NCI-H1417 treated with DMSO at 0.1 percent for 48 hours (cell line): ENCODE measurements around the gene MAGEA9.
"Not testable (repeated sequence)": the region's sequence is repeated elsewhere in the genome, so short reads cannot be mapped to it uniquely, and the experiment has no call there.

Experiments
- DNase-seq: peaks from one replicate; lab custom pipeline; 2025; lab: John Stamatoyannopoulos, UW

The MAGEA9 gene

DNA sequence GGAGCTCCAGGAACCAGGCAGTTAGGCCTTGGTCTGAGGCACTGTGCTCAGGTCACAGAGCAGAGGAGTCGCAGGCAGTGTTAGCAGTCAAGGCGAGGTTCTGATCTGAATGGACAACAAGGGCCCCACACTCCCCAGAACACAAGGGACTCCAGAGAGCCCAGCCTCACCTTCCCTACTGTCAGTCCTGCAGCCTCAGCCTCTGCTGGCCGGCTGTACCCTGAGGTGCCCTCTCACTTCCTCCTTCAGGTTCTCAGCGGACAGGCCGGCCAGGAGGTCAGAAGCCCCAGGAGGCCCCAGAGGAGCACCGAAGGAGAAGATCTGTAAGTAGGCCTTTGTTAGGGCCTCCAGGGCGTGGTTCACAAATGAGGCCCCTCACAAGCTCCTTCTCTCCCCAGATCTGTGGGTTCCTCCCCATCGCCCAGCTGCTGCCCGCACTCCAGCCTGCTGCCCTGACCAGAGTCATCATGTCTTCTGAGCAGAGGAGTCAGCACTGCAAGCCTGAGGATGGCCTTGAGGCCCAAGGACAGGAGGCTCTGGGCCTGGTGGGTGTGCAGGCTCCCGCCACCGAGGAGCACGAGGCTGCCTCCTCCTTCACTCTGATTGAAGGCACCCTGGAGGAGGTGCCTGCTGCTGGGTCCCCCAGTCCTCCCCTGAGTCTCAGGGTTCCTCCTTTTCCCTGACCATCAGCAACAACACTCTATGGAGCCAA is 26.2 kb downstream of the MAGEA9 start:
- DNase-seq: no peak

DNA sequence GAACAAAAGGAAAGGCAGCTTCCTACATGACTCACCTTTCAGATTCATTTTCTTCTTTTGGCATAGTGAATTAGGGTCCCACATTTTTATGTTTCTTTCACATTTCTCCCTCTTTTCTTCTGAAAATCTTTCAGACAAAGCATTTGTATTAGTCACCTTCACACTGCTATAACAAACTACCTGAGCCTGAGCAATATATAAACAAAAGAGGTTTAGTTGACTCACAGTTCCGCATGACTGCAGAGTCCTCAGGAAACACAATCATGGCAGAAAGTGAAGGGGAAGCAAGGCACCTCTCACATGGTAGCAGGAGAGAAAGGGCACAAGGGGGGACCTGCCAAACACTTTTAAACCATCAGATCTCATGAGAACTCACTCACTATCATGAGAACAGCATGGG is 36.9 kb downstream of the MAGEA9 start:
- no peak for DNase-seq

DNA sequence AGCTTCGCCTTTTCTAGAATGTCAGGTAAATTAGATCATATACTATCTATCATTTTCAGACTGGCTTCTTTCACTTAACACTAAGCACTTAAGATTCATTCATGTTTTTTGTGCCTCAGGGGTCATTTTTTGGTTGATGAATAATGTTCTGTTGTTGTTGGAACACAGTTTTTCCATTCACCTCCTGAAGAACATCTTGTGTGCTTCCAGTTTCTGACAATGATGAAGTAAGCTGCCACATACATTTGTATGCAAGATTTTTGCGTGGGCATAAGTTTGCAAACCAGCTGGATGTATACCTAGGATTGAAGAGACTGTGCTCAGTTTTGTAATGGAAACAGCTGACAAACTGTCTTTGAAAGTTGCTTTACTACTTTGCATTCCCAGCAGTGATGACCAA is 37.6 kb downstream of the MAGEA9 start:
- no peak for DNase-seq

DNA sequence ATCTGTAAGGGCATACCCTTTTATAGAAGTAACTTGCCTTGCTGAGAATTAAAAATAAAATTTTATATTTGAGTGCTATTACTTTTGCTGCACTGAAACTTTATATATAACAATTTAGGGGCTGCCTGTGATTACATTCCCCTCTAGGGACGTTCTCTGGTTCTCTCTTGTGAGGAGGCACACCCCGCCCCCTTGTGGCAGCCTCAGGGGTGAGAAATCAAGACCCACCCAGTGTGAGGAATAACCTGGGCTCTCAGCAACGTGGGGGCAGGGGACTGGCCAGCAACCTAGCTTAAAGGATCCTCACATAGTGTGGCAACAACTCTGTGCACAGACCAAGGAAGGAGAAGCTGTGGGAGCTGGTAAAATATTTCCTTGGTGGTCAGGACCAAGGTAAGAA is 43.7 kb downstream of the MAGEA9 start:
- no peak for DNase-seq

DNA sequence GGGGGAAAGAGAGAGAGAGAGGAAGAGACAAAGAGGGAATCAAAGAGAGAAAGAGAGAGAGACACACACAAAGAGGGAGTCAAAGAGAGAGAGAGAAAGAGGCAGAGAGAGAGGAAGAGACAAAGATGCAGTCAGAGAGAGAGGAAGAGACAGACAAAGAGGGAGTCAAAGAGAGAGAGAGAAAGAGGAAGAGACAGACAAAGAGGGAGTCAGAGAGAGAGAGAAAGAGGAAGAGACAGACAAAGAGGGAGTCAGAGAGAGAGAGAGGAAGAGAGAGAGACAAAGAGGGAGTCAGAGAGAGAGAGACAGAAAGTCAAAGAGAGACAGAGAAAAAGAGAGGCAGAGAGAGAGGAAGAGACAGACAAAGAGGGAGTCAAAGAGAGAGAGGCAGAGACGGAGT is 45.5 kb downstream of the MAGEA9 start:
- no peak for DNase-seq

DNA sequence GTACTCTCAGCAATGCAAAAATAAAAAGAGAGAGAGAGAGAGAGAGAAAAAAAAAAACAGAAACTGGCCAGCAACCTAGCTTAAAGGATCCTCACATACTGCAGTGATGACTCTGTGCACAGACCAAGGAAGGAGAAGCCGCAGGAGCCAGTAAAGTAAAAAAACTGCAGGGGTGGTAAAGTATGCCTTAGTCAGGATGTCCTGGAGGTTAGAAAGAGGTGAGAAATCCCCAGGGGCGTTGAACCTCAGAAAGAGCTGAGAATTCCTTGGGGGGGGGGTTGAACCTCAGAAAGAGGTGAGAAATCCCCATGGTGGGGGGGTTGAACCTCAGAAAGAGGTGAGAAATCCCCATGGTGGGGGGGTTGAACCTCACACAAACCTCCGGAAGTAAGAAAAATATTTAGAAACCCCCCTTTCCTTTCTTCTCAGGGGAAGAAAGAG is 48.0 kb downstream of the MAGEA9 start:
- DNase-seq: no peak

DNA sequence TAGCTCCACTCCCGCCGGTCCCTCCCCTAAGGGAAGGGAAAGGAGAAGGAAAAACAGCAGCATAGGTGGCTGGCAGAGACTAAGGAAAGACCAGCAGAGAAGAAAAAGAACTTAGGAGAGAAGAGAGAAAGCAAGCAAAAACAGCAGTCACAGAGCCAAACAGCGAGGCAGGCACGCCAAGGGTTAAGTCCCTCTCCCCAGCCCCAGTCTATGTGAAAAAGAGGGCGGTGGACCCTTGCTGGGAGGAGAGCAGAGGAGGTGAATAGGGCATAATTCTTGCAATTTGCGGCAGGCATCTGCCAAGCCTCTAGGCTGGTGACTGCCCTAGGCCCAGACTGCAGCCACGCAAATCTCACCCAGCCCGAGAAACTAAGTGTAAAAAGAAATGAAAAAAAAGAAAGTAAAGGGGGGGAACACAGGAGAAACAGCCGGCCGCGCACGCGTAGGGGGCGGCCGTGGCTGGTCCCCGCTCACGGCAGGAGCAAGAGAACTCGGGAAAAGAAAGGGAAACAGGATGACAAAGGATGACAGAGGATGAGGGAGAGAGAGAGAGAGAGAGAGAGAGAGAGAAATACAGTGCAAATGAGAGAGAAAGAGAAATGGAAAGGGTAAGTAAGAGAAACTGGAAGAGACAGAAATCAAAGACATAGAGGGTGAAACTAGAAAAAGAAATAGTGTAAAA is 48.6 kb downstream of the MAGEA9 start:
- no peak for DNase-seq

DNA sequence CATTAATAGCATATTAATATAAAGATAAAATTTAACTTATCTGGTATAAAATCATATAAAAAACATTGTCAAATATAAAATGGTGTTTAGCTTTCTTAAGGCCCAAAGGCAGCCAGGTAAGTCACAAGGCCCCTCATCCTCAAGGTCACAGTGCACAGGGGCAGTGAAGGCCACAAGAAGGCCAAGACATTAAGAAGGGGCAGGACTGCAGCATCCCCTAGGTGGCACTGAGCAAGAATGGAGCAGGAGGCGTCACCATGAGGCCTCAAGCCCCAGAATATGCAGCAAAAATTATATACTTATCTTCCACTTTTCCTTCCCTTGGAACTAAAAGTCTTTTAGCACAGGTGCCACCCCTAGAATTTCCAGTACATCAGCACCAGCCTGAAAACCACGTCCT is 49.7 kb downstream of the MAGEA9 start:
- no peak for DNase-seq

DNA sequence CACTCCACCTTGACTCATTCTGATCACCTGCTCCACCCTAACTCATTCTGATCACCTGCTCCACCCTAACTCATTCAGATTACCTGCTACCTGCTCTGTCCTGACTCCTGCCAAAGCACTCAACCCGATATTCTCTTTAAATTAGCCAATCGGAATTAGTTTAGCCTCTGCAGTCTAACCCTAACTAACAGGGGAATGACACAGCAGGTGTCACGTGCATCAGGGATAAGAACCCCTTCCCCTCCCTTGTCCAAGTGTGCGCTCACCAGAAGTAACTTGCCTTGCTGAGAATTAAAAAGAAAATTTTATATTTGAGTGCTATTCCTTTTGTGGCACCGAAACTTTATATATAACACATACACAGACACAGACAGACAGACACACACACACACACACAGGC is 55.0 kb downstream of the MAGEA9 start:
- DNase-seq: not testable (repeated sequence)

DNA sequence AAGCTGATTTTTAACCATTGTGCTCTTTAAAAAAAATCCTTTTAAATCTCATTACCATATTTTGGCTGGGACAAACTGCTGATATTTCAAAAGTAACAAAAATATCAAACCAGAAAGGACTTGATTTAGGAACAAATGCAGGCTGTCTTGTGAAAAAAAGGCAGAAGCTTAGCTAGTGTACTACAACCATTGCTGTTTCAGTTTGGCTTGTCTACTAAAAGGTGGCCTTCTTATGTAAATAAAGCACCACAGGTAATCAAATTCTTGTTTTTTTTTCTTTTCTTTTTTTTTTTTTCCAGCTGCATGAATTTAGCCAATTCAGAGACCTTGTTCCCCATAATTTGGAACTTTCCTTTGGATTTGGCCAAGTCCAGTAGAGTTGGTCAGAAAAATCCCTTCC is 55.4 kb downstream of the MAGEA9 start:
- no peak for DNase-seq
